ENCODE measurements around the gene MIR17HG. TPM values are rescaled to one million over a fixed set of nuclear protein-coding genes. Genes with fewer than 3 reads are reported as not detected.
"Not testable (repeated sequence)": the region's sequence is repeated elsewhere in the genome, so short reads cannot be mapped to it uniquely, and the experiment has no call there.

Gene MIR17HG
- total RNA-seq, 2 donors from 2014 or later = 19.1 to 22.0 TPM

GRCh38 chr13:91323349-91323748, 24.1 kb upstream of the MIR17HG start:
- H3K27ac Mint-ChIP-seq = no peak overlapping the region
- H3K9me3 Mint-ChIP-seq = no peaks in the 10 kb centered on the region
- peak; percentile 56 for ATAC-seq (replicated peaks)
- H3K27me3 Mint-ChIP-seq = no peaks in the 10 kb centered on the region
- H3K4me3 Mint-ChIP-seq = no peak overlapping the region
- H3K36me3 Mint-ChIP-seq (ENCODE audit: low read depth) = no peaks in the 10 kb centered on the region
- peaks cover 8% of the 10 kb centered on the region for H3K4me1 Mint-ChIP-seq

DNA sequence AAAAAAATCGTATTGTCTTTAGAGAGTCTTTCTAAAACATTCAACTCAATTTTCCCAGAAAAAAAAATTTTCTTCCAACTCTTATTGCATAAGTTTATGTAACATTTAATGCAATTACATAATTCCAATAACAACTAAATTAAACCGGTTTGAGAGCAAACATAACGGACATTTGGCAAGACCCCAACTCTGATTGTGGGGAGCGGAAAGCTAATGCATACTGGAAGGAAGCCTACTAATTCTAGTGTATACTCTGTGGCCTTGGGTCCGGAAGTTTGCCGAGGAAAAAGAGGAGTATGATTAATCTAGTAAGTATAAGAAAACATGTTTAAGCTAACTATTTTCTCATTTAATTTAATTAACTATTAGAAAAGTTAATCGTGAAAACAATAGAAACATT, 21.3 kb upstream of the MIR17HG start:
- Mint-ChIP-seq H3K27ac (no peak overlapping the region), H3K27me3 (no peaks in the 10 kb centered on the region), H3K4me1 (peaks cover 9% of the 10 kb centered on the region), H3K36me3 (ENCODE audit: low read depth) (no peaks in the 10 kb centered on the region), H3K4me3 (no peak overlapping the region), H3K9me3 (no peaks in the 10 kb centered on the region)
- no peak for ATAC-seq (replicated peaks)

DNA sequence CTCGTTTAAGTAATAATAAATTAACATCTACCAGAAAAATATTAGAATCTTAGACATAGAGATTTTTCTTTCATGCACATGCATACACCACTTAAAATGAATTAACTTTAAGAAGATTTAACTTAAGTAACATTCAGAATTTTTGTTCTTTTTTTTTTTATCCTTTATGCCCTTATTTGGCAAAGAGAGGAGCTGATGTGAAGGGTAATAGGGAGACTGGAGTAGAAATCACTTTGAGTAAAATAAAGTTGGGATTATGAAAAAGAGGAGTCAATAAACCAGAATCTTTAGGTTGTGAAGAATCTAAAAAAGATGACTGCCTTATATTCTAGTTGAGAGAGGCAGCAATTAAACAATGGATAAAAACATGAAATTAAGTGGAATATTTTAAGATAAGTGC, 18.8 kb upstream of the MIR17HG start:
- no peak for ATAC-seq (replicated peaks)
- no peaks in the 10 kb centered on the region for H3K36me3 Mint-ChIP-seq (ENCODE audit: low read depth)

GRCh38 chr13:91329733-91330132, 17.8 kb upstream of the MIR17HG start:
- Mint-ChIP-seq H3K4me1 (peaks cover 6% of the 10 kb centered on the region), H3K27me3 (no peaks in the 10 kb centered on the region), H3K27ac (no peak overlapping the region), H3K4me3 (no peak overlapping the region), H3K36me3 (ENCODE audit: low read depth) (no peaks in the 10 kb centered on the region), H3K9me3 (no peaks in the 10 kb centered on the region)
- no peak for ATAC-seq (replicated peaks)

More for the DNA sequence above, 18.8 kb upstream of the MIR17HG start:
- H3K4me1 Mint-ChIP-seq = peaks cover 6% of the 10 kb centered on the region
- H3K27me3 Mint-ChIP-seq = no peaks in the 10 kb centered on the region
- H3K9me3 Mint-ChIP-seq = no peaks in the 10 kb centered on the region
- H3K27ac Mint-ChIP-seq = no peak overlapping the region
- no peak overlapping the region for H3K4me3 Mint-ChIP-seq

- H3K27me3 Mint-ChIP-seq = no peaks in the 10 kb centered on the region
- H3K9me3 Mint-ChIP-seq = no peaks in the 10 kb centered on the region
- H3K27ac Mint-ChIP-seq = peak overlapping the region; percentile 71
- H3K36me3 Mint-ChIP-seq (ENCODE audit: low read depth) = no peaks in the 10 kb centered on the region
- ATAC-seq (replicated peaks) = peak; percentile 80
- peak overlapping the region; percentile 64 for H3K4me3 Mint-ChIP-seq
- H3K4me1 Mint-ChIP-seq = peaks cover 6% of the 10 kb centered on the region
Observed at GRCh38 chr13:91331047-91331915, 16.2 kb upstream of the MIR17HG start.

DNA sequence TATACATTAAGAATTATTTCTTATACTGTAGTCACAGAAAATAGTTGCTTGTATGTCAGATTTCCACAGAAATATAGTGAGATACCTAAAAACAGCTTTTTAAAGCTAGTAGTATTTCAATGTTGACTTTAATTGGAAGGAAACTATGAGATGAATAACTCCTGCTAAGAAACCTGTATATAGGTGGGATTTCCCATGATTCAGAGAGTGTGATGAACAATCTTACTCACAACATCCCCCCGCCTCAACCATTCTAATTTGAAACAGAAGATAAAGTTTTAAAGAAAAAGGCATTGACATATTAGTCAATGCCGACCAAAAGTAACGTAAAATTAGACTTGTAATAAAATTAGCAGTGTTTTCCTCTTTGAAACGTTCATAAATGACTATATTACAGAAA, 1.4 kb upstream of the MIR17HG start:
- peak overlapping the region; percentile 99 for H3K4me3 Mint-ChIP-seq
- peak; percentile 22 for ATAC-seq (replicated peaks)
- no peaks in the 10 kb centered on the region for H3K9me3 Mint-ChIP-seq
- H3K27ac Mint-ChIP-seq = peak overlapping the region; percentile 86
- H3K27me3 Mint-ChIP-seq = no peaks in the 10 kb centered on the region
- H3K4me1 Mint-ChIP-seq = peaks cover 11% of the 10 kb centered on the region
- H3K36me3 Mint-ChIP-seq (ENCODE audit: low read depth) = peaks cover 31% of the 10 kb centered on the region

DNA sequence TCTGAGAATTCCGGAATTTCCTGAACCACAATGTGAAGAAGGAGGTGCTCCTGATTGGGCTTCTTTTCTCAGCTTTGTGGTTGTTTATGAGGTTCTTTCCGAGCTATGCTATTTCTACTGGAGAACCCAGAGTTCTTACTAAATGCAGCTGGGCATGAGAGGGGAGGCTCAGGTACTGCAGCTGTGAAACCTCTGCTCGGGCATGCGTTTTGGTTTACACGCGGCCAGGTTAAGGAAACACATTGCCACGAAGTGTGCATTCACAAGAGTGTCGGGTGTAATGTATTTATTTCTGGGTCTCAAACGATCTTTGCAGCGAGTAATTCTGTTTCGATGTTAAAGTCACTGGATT, 661 bp upstream of the MIR17HG start:
- peak overlapping the region; percentile 96 for H3K27ac Mint-ChIP-seq
- H3K27me3 Mint-ChIP-seq = no peaks in the 10 kb centered on the region
- H3K9me3 Mint-ChIP-seq = no peaks in the 10 kb centered on the region
- ATAC-seq (replicated peaks) = peak; percentile 37
- peaks cover 18% of the 10 kb centered on the region for H3K4me1 Mint-ChIP-seq
- H3K4me3 Mint-ChIP-seq = peak overlapping the region; percentile 99
- peaks cover 38% of the 10 kb centered on the region for H3K36me3 Mint-ChIP-seq (ENCODE audit: low read depth)

- H3K9me3 Mint-ChIP-seq = no peaks in the 10 kb centered on the region
- H3K27me3 Mint-ChIP-seq = no peaks in the 10 kb centered on the region
- ATAC-seq (replicated peaks) = peak; percentile 47
- H3K4me1 Mint-ChIP-seq = peaks cover 18% of the 10 kb centered on the region
- no peak overlapping the region for H3K27ac Mint-ChIP-seq
- H3K4me3 Mint-ChIP-seq = no peak overlapping the region
- peaks cover 53% of the 10 kb centered on the region for H3K36me3 Mint-ChIP-seq (ENCODE audit: low read depth)
Observed at GRCh38 chr13:91347996-91348905, 764 bp downstream of the MIR17HG start.

GRCh38 chr13:91348906-91349435, 1.5 kb downstream of the MIR17HG start:
- H3K36me3 Mint-ChIP-seq (ENCODE audit: low read depth) = peaks cover 60% of the 10 kb centered on the region
- H3K27ac Mint-ChIP-seq = peak overlapping the region; percentile 92
- H3K4me3 Mint-ChIP-seq = peak overlapping the region; percentile 95
- no peaks in the 10 kb centered on the region for H3K9me3 Mint-ChIP-seq
- ATAC-seq (replicated peaks) = peak; percentile 64
- H3K4me1 Mint-ChIP-seq = peaks cover 18% of the 10 kb centered on the region
- no peaks in the 10 kb centered on the region for H3K27me3 Mint-ChIP-seq

DNA sequence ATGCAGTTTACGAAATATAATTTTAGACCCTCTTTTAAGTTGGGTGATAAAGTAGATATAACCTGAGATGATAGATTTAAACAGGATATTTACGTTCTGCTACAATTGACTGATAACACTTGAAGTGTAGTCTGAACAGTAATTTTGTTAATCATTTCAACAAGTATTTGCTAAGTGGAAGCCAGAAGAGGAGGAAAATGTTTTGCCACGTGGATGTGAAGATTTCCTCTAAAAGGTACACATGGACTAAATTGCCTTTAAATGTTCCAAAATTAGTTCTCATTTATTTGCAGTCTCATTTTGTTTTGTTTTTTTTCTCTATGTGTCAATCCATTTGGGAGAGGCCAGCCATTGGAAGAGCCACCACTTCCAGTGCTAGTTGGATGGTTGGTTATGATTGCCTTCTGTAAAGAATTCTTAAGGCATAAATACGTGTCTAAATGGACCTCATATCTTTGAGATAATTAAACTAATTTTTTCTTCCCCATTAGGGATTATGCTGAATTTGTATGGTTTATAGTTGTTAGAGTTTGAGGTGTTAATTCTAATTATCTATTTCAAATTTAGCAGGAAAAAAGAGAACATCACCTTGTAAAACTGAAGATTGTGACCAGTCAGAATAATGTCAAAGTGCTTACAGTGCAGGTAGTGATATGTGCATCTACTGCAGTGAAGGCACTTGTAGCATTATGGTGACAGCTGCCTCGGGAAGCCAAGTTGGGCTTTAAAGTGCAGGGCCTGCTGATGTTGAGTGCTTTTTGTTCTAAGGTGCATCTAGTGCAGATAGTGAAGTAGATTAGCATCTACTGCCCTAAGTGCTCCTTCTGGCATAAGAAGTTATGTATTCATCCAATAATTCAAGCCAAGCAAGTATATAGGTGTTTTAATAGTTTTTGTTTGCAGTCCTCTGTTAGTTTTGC, 2.8 kb downstream of the MIR17HG start:
- no peaks in the 10 kb centered on the region for H3K27me3 Mint-ChIP-seq
- H3K4me3 Mint-ChIP-seq = peak overlapping the region; percentile 95
- peaks cover 73% of the 10 kb centered on the region for H3K36me3 Mint-ChIP-seq (ENCODE audit: low read depth)
- no peak for ATAC-seq (replicated peaks)
- no peaks in the 10 kb centered on the region for H3K9me3 Mint-ChIP-seq
- H3K4me1 Mint-ChIP-seq = peaks cover 22% of the 10 kb centered on the region
- H3K27ac Mint-ChIP-seq = peak overlapping the region; percentile 92

DNA sequence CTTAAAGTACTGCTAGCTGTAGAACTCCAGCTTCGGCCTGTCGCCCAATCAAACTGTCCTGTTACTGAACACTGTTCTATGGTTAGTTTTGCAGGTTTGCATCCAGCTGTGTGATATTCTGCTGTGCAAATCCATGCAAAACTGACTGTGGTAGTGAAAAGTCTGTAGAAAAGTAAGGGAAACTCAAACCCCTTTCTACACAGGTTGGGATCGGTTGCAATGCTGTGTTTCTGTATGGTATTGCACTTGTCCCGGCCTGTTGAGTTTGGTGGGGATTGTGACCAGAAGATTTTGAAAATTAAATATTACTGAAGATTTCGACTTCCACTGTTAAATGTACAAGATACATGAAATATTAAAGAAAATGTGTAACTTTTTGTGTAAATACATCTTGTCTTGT, 3.6 kb downstream of the MIR17HG start:
- Mint-ChIP-seq H3K4me3 (peak overlapping the region; percentile 95), H3K36me3 (ENCODE audit: low read depth) (peaks cover 81% of the 10 kb centered on the region), H3K9me3 (no peaks in the 10 kb centered on the region), H3K27me3 (no peaks in the 10 kb centered on the region), H3K4me1 (peaks cover 28% of the 10 kb centered on the region), H3K27ac (no peak overlapping the region)
- ATAC-seq (replicated peaks) = no peak

DNA sequence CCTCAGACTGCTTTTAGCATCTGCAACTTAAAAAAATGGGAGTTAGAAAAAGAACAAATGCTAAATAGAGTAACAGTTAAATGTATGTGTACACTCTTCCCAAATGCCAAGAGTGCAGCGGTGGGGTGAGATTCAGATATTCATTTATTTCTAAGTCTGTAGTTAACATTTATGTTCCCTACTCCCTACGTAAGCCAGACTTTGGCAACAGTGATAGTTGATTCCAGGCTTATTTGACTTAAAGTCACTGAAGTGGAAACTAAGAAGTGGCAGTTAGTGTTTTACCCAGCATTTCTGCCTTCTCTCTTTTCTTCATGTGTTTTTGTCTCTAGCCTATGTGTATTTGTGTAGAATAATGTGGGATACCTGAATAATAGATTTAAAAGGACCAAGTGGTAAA, 4.5 kb downstream of the MIR17HG start:
- H3K36me3 Mint-ChIP-seq (ENCODE audit: low read depth) = peaks cover 86% of the 10 kb centered on the region
- H3K9me3 Mint-ChIP-seq = no peaks in the 10 kb centered on the region
- H3K27ac Mint-ChIP-seq = peak overlapping the region; percentile 20
- no peak for ATAC-seq (replicated peaks)
- H3K27me3 Mint-ChIP-seq = no peaks in the 10 kb centered on the region
- peak overlapping the region; percentile 95 for H3K4me3 Mint-ChIP-seq
- peaks cover 36% of the 10 kb centered on the region for H3K4me1 Mint-ChIP-seq

DNA sequence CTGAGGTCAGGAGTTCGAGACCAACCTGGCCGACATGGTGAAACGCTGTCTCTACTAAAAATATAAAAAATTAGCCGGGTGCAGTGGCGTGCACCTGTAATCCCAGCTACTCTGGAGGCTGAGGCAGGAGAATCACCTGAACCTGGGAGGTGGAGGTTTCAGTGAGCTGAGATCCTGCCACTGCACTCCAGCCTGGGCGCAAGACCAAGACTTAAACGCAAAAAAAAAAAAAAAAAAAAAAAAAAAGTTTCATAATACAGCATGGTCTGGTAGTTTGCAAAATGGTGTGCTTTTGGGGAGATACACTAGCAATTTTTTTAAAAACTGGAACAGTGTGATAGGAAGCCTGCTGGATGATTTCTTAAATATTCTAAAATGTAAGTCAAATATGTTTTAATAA, 5.4 kb downstream of the MIR17HG start:
- H3K27me3 Mint-ChIP-seq; ATAC-seq (replicated peaks); H3K9me3 Mint-ChIP-seq; H3K27ac Mint-ChIP-seq: not testable (repeated sequence)
- Mint-ChIP-seq H3K36me3 (ENCODE audit: low read depth) (peaks cover 92% of the 10 kb centered on the region), H3K4me3 (peak overlapping the region; percentile 95), H3K4me1 (peaks cover 37% of the 10 kb centered on the region)

GRCh38 chr13:91353494-91353893, 6.0 kb downstream of the MIR17HG start:
- H3K4me3 Mint-ChIP-seq = peak overlapping the region; percentile 54
- H3K27ac Mint-ChIP-seq = no peak overlapping the region
- peaks cover 98% of the 10 kb centered on the region for H3K36me3 Mint-ChIP-seq (ENCODE audit: low read depth)
- H3K4me1 Mint-ChIP-seq = peaks cover 40% of the 10 kb centered on the region
- no peaks in the 10 kb centered on the region for H3K9me3 Mint-ChIP-seq
- no peaks in the 10 kb centered on the region for H3K27me3 Mint-ChIP-seq
- no peak for ATAC-seq (replicated peaks)
